Ammon's horn (tissue), 1 donor: ENCODE measurements around the gene ADCY5.
A peak's percentile ranks its signal among the peaks of the same experiment; 100 is the strongest.
"Not testable (repeated sequence)": the region's sequence is repeated elsewhere in the genome, so short reads cannot be mapped to it uniquely, and the experiment has no call there.

ENCODE experiments used
- DNase-seq: peaks from one replicate; pipeline ENCODE4 v3.0.0-alpha.2; 2016; ENCODE audit warnings: low spot score

ADCY5 gene

DNA sequence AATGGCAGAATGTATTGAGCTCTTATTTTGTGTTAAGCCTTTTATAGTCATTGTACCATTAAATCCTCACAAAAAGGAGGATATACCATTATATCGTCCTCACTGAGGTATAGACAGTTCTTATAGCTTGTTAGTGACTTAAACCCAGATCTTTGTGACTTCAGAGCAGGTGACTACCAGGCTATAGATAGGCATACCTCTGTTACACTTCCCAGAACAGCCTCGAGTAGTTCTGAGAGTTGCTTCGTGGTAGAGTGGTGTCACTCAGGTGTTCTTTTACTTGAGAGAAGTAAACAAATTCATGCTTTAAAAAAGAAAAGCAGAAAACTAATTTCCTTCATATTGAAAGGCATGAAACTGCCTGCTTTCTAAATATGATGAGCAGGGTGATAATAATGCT is 187.2 kb downstream of the ADCY5 start:
- DNase-seq: no peak

DNA sequence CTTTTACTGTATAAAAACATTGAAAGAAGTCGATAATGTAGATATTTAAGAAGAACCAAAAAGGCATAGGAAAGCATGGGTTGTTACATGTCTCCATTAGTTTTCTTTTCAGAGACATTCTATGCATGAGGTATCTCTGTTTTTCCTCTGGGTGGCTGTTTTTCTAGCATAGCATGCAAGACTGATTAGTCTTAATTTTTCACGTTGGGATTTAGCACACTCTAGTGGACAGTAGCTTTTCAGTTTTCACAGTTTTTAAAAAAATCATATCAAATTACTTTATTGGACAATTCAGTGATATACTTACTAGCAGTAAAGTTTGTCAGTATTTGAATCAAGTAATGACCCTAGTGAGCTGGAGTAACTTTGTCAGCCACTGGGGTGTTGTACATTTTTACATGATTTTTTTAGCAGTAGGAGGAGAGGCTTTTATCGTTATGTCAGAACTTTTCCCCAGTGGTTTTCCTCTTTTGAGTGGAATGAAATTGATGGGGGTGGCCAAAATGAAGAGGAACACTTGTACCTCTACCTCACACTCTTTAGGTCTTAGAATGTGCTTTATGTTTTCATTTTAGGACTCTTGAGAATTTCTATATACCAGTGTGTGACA is 190.0 kb downstream of the ADCY5 start:
- peak; percentile 44 for DNase-seq

DNA sequence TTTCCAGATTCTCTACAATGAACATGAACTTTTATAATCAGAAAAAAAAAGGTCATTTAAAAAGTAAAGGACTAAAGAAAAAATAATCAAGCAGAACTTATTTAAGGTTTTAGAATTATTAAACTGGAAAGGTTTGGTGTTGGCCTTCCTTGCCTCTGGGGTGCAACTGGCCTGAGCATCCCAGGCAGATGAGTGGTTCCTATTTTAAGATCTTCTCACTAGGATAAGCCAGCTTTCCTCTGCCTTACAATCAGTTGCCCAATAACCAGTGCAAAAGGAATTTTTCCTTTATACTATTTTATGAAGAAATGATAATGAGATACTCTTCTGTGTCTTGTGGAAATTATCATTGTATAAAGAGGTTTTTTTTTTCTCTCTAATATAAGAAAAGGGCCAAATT is 190.5 kb downstream of the ADCY5 start:
- no peak for DNase-seq

DNA sequence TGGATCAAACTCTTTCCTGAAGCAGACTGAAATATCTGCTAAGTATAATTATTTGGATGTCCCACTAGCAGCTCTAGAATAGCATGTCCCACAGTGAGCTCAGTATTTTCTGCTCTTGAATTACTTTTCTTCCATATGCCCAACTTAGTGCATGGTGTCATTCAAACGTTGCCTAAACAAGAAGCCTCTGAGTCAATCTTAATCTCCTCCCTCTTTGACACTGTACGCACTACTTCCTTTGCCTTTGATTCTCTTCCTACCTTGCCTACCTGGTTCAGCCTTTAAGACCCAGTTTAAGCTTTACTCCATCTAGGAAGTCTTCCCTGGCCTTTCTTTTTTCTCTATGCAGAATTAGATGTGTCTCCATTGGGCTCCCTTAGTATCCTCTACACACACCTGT is 192.6 kb downstream of the ADCY5 start:
- no peak for DNase-seq

DNA sequence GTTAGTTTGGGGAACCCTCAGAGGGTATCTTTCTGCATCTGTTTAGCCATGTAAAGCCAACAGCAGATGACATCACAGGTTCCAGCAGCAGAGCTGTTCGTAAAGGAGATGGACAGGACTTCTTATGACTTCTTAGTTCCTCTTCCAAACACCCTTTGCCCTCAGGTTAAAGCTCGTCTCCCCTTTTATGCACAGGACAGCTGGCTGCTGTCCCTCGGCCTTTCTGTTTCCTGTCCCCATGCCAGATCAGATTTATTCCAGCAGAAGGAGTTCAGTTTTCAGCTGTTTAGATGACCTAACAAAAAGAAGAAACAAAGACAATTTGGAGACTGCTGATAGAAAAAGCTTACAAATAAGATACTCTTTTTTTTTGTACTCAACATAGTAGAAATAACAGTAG is 202.0 kb downstream of the ADCY5 start:
- no peak for DNase-seq

DNA sequence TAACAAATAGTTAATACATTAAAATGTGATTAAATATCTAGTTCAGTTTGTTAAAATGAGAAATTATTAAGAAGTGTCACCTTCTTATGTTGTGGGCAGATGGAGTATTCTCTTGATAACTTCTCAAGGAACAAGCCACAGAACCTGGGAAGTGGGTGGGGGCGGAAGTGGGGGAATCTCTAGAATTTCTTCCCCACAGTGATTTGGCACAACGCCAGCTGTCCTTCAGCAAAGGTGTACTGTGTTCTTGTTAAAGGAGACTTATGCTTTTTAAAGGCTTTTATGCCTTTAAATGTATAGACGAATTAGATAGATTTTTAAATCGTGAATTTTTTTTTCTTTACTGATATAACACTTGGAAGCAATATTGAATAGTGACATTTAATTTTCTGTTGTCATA is 204.8 kb downstream of the ADCY5 start:
- no peak for DNase-seq

DNA sequence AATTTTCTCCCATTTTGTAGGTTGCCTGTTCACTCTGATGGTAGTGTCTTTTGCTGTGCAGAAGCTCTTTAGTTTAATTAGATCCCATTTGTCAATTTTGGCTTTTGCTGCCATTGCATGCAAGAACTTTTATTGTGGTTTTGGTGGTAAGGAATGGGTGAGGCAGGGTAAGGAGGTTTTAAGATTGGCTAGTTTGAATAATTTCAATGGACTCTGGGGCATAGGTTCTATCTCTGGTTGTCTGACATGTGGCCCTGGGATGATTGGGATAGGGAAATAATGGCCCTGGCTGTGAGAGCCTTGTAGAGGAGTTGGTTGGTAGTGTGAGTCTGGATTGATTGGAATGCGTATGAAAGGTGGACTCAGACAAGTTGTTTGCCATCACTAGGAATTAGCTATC is 209.1 kb downstream of the ADCY5 start:
- no peak for DNase-seq

DNA sequence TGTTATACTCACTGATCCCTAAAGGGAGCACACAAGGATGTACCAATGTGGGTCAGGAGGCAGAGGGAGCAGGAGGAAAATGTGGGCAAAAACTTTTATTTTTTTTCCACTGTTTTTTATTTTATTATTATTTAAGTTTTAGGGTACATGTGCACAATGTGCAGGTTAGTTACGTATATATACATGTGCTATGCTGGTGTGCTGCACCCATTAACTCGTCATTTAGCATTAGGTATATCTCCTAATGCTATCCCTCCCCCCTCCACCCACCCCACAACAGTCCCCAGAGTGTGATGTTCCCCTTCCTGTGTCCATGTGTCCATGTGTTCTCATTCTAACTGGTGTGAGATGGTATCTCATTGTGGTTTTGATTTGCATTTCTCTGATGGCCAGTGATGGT is 209.7 kb downstream of the ADCY5 start:
- not testable (repeated sequence) for DNase-seq

DNA sequence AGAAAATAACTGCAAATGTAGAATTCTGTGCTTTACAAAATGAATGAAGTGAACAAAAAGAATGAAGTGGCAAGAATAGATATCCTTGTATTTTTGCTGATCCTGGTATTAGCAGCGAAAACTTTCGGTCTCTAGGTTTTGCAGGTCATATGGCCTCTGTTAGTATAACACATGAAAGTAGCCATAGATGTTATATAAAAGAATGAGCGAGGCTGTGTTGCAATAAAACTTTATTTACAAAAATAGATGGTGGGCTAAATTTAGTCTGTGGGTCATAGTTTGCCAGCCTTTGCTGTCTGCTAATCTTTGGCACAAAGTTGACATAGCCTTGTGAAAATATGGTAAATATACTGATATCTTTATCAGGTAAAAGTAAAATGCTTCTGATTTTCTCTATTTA is 212.0 kb downstream of the ADCY5 start:
- DNase-seq: no peak
